ENCODE results near the gene POTEB2. TPM values are rescaled to one million over a fixed set of nuclear protein-coding genes. Genes with fewer than 3 reads are reported as not detected.
"Not testable (repeated sequence)": the region's sequence is repeated elsewhere in the genome, so short reads cannot be mapped to it uniquely, and the experiment has no call there.

POTEB2 gene
- not detected for total RNA-seq

- H3K4me1 ChIP-seq; H3K9me3 ChIP-seq; in situ Hi-C loops (cut with MboI; ENCODE audit: low sequenced_read_pairs in 4 of 4); intact Hi-C loops (cut with DNase I; ENCODE audit: low total_unique reads); H3K27ac ChIP-seq; H3K36me3 ChIP-seq; ATAC-seq; H3K4me3 ChIP-seq; H3K27me3 ChIP-seq; DNase-seq: not testable (repeated sequence)
Measured at GRCh38 chr15:20866214-20866613, at the start of gene POTEB2. POTEB2 (minus strand) TSS chr15:20866314; CDS start chr15:20866281, 33 bp downstream.

- in situ Hi-C loops (cut with MboI; ENCODE audit: low sequenced_read_pairs in 4 of 4); H3K27ac ChIP-seq; DNase-seq; H3K36me3 ChIP-seq; H3K9me3 ChIP-seq; H3K4me3 ChIP-seq; H3K4me1 ChIP-seq; intact Hi-C loops (cut with DNase I; ENCODE audit: low total_unique reads); H3K27me3 ChIP-seq: not testable (repeated sequence)
- peak in 1 of 2 donors; percentile 30 for ATAC-seq
Measured at GRCh38 chr15:20879916-20880315, 13.8 kb upstream of the POTEB2 start.

- H3K27ac ChIP-seq; intact Hi-C loops (cut with DNase I; ENCODE audit: low total_unique reads); H3K4me1 ChIP-seq; ATAC-seq; DNase-seq; H3K36me3 ChIP-seq; H3K27me3 ChIP-seq; H3K4me3 ChIP-seq; H3K9me3 ChIP-seq; in situ Hi-C loops (cut with MboI; ENCODE audit: low sequenced_read_pairs in 4 of 4): not testable (repeated sequence)
Measured at GRCh38 chr15:20878464-20878863, 12.3 kb upstream of the POTEB2 start.

DNA sequence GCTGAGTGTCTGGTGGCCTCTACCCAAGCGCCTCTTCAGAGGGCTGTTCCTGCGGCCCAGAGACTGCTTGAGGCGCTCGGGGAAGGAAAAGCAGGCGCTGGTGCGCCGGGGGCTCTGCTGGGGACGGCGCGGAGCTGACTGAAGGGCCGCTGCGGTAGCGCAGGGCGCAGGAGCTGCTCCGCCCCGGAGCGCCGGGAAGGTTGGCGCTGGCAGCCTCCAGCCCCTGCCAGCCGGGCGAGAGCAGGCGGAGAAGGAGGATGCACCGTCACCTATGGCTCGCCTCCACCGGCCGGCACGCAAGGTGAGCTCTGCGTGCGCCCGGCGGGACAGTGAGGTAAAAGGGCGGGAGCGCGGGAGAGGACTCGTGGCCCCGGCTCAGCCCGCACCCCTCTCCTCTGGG, 11.7 kb upstream of the POTEB2 start:
- H3K4me3 ChIP-seq; intact Hi-C loops (cut with DNase I; ENCODE audit: low total_unique reads); ATAC-seq; H3K9me3 ChIP-seq; H3K4me1 ChIP-seq; DNase-seq; H3K27me3 ChIP-seq; H3K27ac ChIP-seq; in situ Hi-C loops (cut with MboI; ENCODE audit: low sequenced_read_pairs in 4 of 4); H3K36me3 ChIP-seq: not testable (repeated sequence)

Small RNA genes lying within 50 kb of the gene (microRNA-seq; reads per million reads assigned to microRNA genes)
- 0 reads per million in 2 donors for gene MIR3118-2 (ENCODE audit: borderline replicate concordance in 2 of 2)

Measured in gastrocnemius medialis (tissue), 4 donors.